VCaP (cell line): ENCODE results near the gene ZNF324.
A peak's percentile ranks its signal among the peaks of the same experiment; 100 is the strongest.
"Not testable (repeated sequence)": the region's sequence is repeated elsewhere in the genome, so short reads cannot be mapped to it uniquely, and the experiment has no call there.

Experiments
- H3K27ac ChIP-seq: fragments of 450-650 bp; 2 replicates; pipeline ENCODE4 v1.5.1; 2017
- CTCF ChIP-seq: fragments of 450-650 bp; conservative IDR thresholded peaks from 2 replicates; pipeline ENCODE4 v1.5.1; 2017; ENCODE audit warnings: mild to moderate bottlenecking, moderate library complexity

Gene ZNF324

DNA sequence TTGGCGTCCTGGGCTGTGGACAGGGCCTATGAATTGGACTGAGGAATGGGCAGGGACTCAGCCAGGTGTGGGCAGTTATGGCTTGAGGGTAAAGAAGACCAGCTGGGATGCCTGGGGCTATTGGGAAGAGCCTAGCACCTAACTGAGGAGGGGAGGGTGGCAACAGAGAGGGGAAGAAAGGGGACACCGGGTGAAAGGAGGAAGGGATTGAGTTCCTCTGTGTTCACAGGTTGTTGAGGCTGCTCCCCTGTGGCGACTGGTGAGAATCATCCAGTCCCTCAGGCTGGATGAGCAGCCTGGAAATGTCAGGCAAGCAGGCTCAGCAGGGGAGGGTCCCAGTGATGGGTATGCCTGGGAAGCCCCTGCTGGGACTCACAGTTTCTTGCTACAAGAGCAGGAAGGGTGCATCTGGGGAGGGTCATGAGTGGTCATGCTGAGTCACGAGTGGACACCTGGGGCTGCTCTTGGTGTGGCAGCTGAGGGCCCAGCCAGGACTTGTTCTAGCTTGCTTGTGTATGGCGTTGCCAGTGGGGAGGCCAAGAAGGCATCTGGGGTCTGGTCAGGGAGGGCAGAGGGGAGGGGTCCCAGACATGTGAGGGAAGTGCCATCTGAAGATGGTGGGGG lies 1.4 kb downstream of the ZNF324 start:
- H3K27ac ChIP-seq: no peak overlapping the region; the same call in 1 of the 2 replicates
- no peak for TF ChIP-seq CTCF

GRCh38 chr19:58469241-58470013 lies 2.5 kb downstream of the ZNF324 start:
- H3K27ac ChIP-seq: no peak overlapping the region
- no peak for TF ChIP-seq CTCF

DNA sequence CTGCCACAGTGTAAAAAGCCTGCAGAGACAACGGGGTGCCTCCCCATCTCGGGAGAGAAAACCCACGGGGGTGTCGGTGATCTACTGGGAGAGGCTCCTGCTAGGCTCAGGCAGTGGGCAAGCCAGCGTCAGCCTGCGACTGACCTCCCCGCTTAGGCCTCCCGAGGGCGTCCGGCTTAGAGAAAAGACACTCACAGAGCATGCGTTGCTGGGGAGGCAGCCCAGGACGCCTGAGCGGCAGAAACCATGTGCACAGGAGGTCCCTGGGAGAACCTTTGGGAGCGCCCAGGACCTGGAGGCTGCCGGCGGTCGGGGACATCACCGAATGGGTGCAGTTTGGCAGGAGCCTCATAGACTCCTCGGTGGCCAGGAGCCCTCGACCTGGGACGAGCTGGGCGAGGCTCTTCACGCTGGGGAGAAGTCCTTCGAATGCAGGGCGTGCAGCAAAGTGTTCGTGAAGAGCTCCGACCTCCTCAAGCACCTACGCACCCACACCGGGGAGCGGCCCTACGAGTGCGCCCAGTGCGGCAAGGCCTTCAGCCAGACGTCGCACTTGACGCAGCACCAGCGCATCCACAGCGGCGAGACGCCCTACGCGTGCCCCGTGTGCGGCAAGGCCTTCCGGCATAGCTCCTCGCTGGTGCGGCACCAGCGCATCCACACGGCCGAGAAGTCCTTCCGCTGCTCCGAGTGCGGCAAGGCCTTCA lies 4.1 kb downstream of the ZNF324 start:
- not testable (repeated sequence) for H3K27ac ChIP-seq

DNA sequence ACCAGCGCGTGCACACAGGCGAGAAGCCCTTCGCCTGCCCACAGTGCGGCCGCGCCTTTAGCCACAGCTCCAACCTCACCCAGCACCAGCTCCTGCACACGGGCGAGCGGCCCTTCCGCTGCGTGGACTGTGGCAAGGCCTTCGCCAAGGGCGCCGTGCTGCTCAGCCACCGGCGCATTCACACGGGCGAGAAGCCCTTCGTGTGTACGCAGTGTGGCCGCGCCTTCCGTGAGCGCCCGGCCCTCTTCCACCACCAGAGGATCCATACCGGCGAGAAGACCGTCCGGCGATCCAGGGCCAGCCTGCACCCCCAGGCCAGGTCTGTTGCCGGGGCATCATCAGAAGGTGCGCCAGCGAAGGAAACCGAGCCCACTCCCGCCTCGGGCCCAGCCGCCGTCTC lies 4.9 kb downstream of the ZNF324 start:
- no peak for TF ChIP-seq CTCF

GRCh38 chr19:58473775-58474174 lies 6.9 kb downstream of the ZNF324 start:
- H3K27ac ChIP-seq: no peak overlapping the region
- TF ChIP-seq CTCF: no peak

More for the DNA sequence above, 4.9 kb downstream of the ZNF324 start:
- H3K27ac ChIP-seq: no peak overlapping the region

DNA sequence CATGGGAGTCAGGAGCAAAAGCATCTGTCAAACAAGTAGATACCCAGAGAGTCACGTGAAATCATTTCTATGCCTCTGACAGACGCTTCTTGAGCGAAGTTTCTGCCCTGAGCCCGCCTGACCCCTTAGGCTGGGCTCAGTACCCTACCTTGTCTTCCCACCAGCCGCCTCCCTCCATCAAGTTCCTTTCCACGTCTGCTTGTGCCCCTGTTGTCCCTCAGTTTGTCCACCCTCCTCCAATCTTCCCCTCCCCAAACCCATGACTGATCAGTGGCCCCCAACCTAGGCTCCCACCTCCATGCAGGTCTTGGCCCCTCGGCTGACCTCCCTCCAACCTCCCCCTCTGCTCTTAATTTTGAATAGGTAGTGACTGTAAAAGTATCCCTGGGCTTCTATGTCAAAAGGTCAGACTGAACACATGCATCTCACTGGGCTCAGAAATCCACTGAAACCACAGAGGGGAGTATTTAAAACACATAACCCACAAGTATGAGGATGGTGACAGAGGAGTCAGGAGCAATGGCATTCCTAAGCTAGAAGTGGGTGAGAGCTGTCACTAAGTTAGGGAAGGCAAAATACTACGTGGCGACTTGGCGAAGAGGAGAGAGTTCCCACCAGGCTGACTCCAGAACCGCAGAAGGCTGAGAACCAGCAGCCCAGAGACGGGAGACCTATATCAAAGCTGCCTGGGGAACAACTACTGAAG lies 7.6 kb downstream of the ZNF324 start:
- peak overlapping the region; percentile 89 for H3K27ac ChIP-seq
- no peak for TF ChIP-seq CTCF

DNA sequence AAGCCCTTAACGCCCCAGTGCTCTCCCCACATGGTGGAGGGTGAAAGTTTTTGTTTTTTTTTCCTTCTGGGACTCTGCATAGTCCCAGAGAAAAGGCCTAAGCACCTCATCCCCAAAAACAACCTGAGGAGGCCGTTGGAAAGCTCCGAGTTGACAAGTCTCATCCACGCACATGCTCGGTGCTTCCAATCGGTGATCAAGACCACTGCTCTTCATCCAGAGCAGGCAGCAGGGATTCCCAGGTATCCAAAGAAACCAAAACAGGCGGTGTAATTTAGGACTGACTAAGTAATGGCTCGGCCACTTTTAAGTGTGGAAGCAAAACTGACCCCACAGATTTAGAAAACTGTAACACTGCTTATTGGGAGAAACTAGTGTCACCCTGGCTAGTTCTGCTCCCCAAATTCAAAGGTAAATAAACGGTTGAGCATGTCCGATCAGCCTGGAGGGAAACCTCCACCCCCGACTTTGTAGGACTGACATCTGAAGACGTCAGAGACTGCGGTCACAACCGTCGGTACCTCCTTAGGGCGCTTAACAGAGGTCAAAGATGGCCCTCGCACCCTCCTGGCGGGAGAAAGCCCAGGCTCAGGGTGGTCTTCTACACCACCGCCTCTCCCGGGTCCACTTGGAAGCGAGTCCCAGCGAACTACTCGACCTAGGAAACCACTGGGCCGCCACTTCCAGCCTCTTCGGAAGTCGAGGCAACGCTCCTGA lies 8.3 kb downstream of the ZNF324 start:
- H3K27ac ChIP-seq: peak overlapping the region; percentile 89
- no peak for TF ChIP-seq CTCF
